NOMO-1 (cell line): ENCODE measurements around the gene LRFN2.

Source experiments
- DNase-seq, 2 experiments: peaks; one replicate each; lab custom pipeline; 2025; ENCODE audit not compliant: unreplicated experiment in 2 of 2; lab: John Stamatoyannopoulos, UW

LRFN2 gene

GRCh38 chr6:40386200-40386599, 201.0 kb downstream of the LRFN2 start:
- no peak for DNase-seq

GRCh38 chr6:40383348-40384115, 203.6 kb downstream of the LRFN2 start:
- no peak for DNase-seq

- DNase-seq = no peak
Measured at GRCh38 chr6:40380271-40380670, 206.9 kb downstream of the LRFN2 start.

- no peak for DNase-seq
Measured at GRCh38 chr6:40379811-40380210, 207.4 kb downstream of the LRFN2 start.

- DNase-seq = no peak
Measured at GRCh38 chr6:40378725-40379074, 208.5 kb downstream of the LRFN2 start.

GRCh38 chr6:40378071-40378724, 209.0 kb downstream of the LRFN2 start:
- DNase-seq = no peak

GRCh38 chr6:40377173-40377806, 209.9 kb downstream of the LRFN2 start:
- DNase-seq = no peak

- DNase-seq = no peak
Measured at GRCh38 chr6:40376113-40376650, 211.0 kb downstream of the LRFN2 start.

GRCh38 chr6:40373267-40373666, 213.9 kb downstream of the LRFN2 start:
- no peak for DNase-seq

- DNase-seq = no peak
Measured at GRCh38 chr6:40371621-40372020, 215.5 kb downstream of the LRFN2 start.

- no peak for DNase-seq
Measured at GRCh38 chr6:40371095-40371494, 216.1 kb downstream of the LRFN2 start.

GRCh38 chr6:40369891-40370290, 217.3 kb downstream of the LRFN2 start:
- no peak for DNase-seq

GRCh38 chr6:40369042-40369441, 218.1 kb downstream of the LRFN2 start:
- DNase-seq = no peak

- no peak for DNase-seq
Measured at GRCh38 chr6:40362859-40363258, 224.3 kb downstream of the LRFN2 start.

GRCh38 chr6:40359808-40360207, 227.4 kb downstream of the LRFN2 start:
- no peak for DNase-seq

- DNase-seq = no peak
Measured at GRCh38 chr6:40358473-40359460, 228.4 kb downstream of the LRFN2 start.

- no peak for DNase-seq
Measured at GRCh38 chr6:40356242-40356910, 230.8 kb downstream of the LRFN2 start.

- no peak for DNase-seq
Measured at GRCh38 chr6:40355532-40355931, 231.6 kb downstream of the LRFN2 start.

- no peak for DNase-seq
Measured at GRCh38 chr6:40355066-40355465, 232.1 kb downstream of the LRFN2 start.

GRCh38 chr6:40353967-40354452, 233.2 kb downstream of the LRFN2 start:
- no peak for DNase-seq
